ENCODE results near the gene ETV6.

DNA sequence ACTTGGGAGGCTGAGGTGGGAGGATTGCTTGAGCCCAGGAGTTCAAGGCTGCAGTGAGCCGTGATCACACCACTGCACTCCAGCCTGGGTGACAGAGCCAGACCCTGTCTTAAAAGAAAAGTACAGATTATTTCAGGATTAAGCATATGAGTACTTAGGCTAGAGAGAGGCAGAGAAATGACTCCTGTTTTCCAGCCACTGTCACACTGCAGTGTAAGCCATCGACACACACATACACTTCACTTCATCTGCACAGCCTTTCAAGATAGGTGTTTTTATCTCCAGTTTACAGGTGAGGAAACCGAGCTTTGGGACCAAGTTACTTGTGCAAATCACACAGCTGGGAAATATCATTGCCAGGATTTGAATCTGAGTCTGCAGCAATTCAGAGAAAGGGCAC lies 77.2 kb downstream of the ETV6 start:
- TF ChIP-seq ESRRA (IDR thresholded peaks at IDR 0.05; ENCODE audit: borderline replicate concordance, low read length): no peak
- TF ChIP-seq, protein P1, sequence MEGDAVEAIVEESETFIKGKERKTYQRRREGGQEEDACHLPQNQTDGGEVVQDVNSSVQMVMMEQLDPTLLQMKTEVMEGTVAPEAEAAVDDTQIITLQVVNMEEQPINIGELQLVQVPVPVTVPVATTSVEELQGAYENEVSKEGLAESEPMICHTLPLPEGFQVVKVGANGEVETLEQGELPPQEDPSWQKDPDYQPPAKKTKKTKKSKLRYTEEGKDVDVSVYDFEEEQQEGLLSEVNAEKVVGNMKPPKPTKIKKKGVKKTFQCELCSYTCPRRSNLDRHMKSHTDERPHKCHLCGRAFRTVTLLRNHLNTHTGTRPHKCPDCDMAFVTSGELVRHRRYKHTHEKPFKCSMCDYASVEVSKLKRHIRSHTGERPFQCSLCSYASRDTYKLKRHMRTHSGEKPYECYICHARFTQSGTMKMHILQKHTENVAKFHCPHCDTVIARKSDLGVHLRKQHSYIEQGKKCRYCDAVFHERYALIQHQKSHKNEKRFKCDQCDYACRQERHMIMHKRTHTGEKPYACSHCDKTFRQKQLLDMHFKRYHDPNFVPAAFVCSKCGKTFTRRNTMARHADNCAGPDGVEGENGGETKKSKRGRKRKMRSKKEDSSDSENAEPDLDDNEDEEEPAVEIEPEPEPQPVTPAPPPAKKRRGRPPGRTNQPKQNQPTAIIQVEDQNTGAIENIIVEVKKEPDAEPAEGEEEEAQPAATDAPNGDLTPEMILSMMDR (IDR thresholded peaks at IDR 0.05): no peak
- TF ChIP-seq EP300 (IDR thresholded peaks at IDR 0.05): no peak
- no peak for TF ChIP-seq NR3C1 (IDR thresholded peaks at IDR 0.05)

All from A549 (cell line).